GM12891 (cell line): ENCODE results near the gene DNAH12.

ENCODE experiments used
- SPI1 ChIP-seq: IDR thresholded peaks from 2 replicates; pipeline ENCODE4 v1.6.1; 2011; ENCODE audit warnings: low read depth, low read length, control low read depth
- TAF1 ChIP-seq: IDR thresholded peaks from 2 replicates; pipeline ENCODE4 v1.6.1; 2011; ENCODE audit warnings: low read depth, low read length, control low read depth

DNA sequence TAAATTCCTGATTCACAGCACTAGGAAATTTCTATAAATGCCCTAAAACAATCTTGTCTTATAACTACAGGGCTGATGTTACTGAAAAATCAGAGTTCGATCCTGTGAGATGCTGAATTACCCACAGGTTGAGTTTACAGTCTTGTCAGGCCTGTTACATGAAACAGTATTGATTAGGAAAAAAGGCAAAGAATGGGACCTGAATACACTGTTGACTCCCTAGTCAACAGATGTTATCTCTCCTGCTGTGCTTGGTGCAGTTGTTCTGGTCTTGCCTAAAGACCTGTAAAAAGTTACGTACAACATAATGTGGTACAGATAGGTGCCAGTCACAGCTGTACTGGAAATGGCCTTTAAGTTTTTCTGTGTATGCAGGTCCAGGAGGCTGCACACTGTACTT is 160.3 kb downstream of the DNAH12 start:
- no peak for TF ChIP-seq TAF1
- no peak for TF ChIP-seq SPI1
